Natural killer cell (primary cell): ENCODE data around the gene ZC2HC1C. TPM values are rescaled to one million over a fixed set of nuclear protein-coding genes. Genes with fewer than 3 reads are reported as not detected.

Experiments
- ATAC-seq, 3 donors: fragments of 150-1000 bp in 2 of 3; fragments of 200-7000 bp in 1 of 3; cut with Tn5 transposase; 1 replicate in 1 of 3; 2 replicates in 2 of 3; pipeline ENCODE4 v1.10.0; 2021; ENCODE audit warnings: mild to moderate bottlenecking in 2 of 3, moderate library complexity in 2 of 3
- DNase-seq, 2 donors: peaks; one replicate each; pipeline versions ENCODE4 v3.0.0 to v3.0.0-alpha.2; 2013 to 2021; ENCODE audit warnings: mixed read lengths in 1 of 2
- H3K27ac ChIP-seq: one replicate; pipeline ENCODE4 v1.5.1; 2013; ENCODE audit warnings: mild to moderate bottlenecking, low read length
- H3K27me3 ChIP-seq: one replicate; pipeline ENCODE4 v1.6.1; 2013; ENCODE audit warnings: low read length; ENCODE audit not compliant: control insufficient read depth, insufficient read depth
- H3K36me3 ChIP-seq: one replicate; pipeline ENCODE4 v1.6.1; 2013; ENCODE audit warnings: low read length; ENCODE audit not compliant: control insufficient read depth, insufficient read depth
- H3K4me1 ChIP-seq: one replicate; pipeline ENCODE4 v1.6.1; 2013; ENCODE audit warnings: low read length; ENCODE audit not compliant: control insufficient read depth, insufficient read depth
- H3K4me3 ChIP-seq: one replicate; pipeline ENCODE4 v1.5.1; 2013; ENCODE audit warnings: low read length
- H3K9me3 ChIP-seq: one replicate; pipeline ENCODE4 v1.6.1; 2013; ENCODE audit warnings: low read length; ENCODE audit not compliant: control insufficient read depth, insufficient read depth
- H3K27ac Mint-ChIP-seq, 2 donors: one replicate each; pipeline ENCODE4 v1.8.0; 2022; ENCODE audit warnings: mild to moderate bottlenecking in 2 of 2, mixed read lengths in 2 of 2, moderate library complexity in 1 of 2
- H3K27me3 Mint-ChIP-seq, 2 donors: one replicate each; pipeline ENCODE4 v1.8.0; 2022; ENCODE audit warnings: low read depth in 2 of 2, mixed read lengths in 2 of 2
- H3K36me3 Mint-ChIP-seq: one replicate; pipeline ENCODE4 v1.8.0; 2022; ENCODE audit warnings: mixed read lengths
- H3K4me1 Mint-ChIP-seq, 2 donors: one replicate each; pipeline ENCODE4 v1.8.0; 2022; ENCODE audit warnings: mixed read lengths in 2 of 2
- H3K4me3 Mint-ChIP-seq: one replicate; pipeline ENCODE4 v1.8.0; 2022; ENCODE audit warnings: mild to moderate bottlenecking, moderate library complexity, mixed read lengths
- H3K9me3 Mint-ChIP-seq, 2 donors: one replicate each; pipeline ENCODE4 v1.8.0; 2022; ENCODE audit warnings: mixed read lengths in 2 of 2
- WGBS: methylation state at CpG from one replicate; pipeline ENCODE4 v1.1.7; 2013; ENCODE audit warnings: missing lambda C conversion rate; ENCODE audit not compliant: insufficient coverage; 5-methylcytosine and 5-hydroxymethylcytosine counted together
- intact Hi-C: fragments of 100-400 bp; cut with micrococcal nuclease; formaldehyde crosslinking; loops from one replicate; pipeline ENCODE4 v1.14.2; 2022
- total RNA-seq, 4 donors: library from RNA; stranded (reverse); fragments of 120-200 nt in 1 of 4; gene quantifications; one replicate each; pipeline versions ENCODE4 v1.2.3 to v1.2.4, GENCODE V29; 2013 to 2022
- TF ChIP-seq, protein P1 (sequence below): fragments of 200-600 bp; IDR thresholded peaks from one replicate; pipeline ENCODE4 v1.8.0; 2022; ENCODE audit warnings: antibody characterized with exemption

The ZC2HC1C gene
- total RNA-seq, 3 donors from 2014 or later (not counting 1 experiment from before 2014, with no cell fraction given), result 0.55 TPM; not detected in 2

- WGBS, result 100% methylated on average over 2 of the region's 2 CpGs
- Histone ChIP-seq H3K9me3 (no peaks in the 10 kb centered on the region), H3K4me1 (no peaks in the 10 kb centered on the region), H3K36me3 (peaks cover 12% of the 10 kb centered on the region), H3K27me3 (no peaks in the 10 kb centered on the region), H3K27ac (no peak overlapping the region), H3K4me3 (no peak overlapping the region)
- intact Hi-C loops, result no loop called here
- H3K4me1 Mint-ChIP-seq, result peaks cover 0 to 17% of the 10 kb centered on the region in 2 donors
- no peaks in the 10 kb centered on the region for H3K27me3 Mint-ChIP-seq
- H3K36me3 Mint-ChIP-seq, result no peaks in the 10 kb centered on the region
- ATAC-seq (no peak), DNase-seq (no peak)
- H3K4me3 Mint-ChIP-seq, result no peak overlapping the region
- no peak overlapping the region for H3K27ac Mint-ChIP-seq
- TF ChIP-seq, protein P1, sequence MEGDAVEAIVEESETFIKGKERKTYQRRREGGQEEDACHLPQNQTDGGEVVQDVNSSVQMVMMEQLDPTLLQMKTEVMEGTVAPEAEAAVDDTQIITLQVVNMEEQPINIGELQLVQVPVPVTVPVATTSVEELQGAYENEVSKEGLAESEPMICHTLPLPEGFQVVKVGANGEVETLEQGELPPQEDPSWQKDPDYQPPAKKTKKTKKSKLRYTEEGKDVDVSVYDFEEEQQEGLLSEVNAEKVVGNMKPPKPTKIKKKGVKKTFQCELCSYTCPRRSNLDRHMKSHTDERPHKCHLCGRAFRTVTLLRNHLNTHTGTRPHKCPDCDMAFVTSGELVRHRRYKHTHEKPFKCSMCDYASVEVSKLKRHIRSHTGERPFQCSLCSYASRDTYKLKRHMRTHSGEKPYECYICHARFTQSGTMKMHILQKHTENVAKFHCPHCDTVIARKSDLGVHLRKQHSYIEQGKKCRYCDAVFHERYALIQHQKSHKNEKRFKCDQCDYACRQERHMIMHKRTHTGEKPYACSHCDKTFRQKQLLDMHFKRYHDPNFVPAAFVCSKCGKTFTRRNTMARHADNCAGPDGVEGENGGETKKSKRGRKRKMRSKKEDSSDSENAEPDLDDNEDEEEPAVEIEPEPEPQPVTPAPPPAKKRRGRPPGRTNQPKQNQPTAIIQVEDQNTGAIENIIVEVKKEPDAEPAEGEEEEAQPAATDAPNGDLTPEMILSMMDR, result no peak
- no peaks in the 10 kb centered on the region for H3K9me3 Mint-ChIP-seq
Observed at GRCh38 chr14:75040959-75041358, 28.5 kb upstream of the ZC2HC1C start.

DNA sequence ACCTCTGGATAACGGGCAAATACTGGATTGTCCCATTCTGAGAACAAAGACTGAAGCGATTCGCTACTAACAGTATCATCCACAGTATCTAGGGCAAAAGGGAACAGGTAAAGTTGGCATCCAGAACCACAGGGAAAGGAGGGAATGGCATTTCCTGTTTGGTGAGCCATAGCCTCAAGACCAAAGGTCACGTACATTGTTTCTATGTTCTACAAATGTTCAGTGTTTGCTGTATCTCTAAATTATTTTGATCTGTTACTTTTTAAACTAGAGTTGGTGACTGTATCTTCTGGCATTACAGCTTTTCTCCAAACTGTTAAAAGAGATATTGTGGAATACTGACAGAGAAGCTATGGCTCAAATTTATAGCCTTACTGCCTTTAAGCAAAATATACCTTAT, 27.8 kb upstream of the ZC2HC1C start:
- Mint-ChIP-seq H3K27me3 (no peaks in the 10 kb centered on the region), H3K9me3 (no peaks in the 10 kb centered on the region), H3K4me3 (no peak overlapping the region), H3K27ac (no peak overlapping the region), H3K4me1 (peaks cover 4 to 22% of the 10 kb centered on the region in 2 donors), H3K36me3 (no peaks in the 10 kb centered on the region)
- Histone ChIP-seq H3K9me3 (no peaks in the 10 kb centered on the region), H3K4me3 (no peak overlapping the region), H3K27ac (no peak overlapping the region), H3K36me3 (peaks cover 12% of the 10 kb centered on the region), H3K27me3 (no peaks in the 10 kb centered on the region), H3K4me1 (no peaks in the 10 kb centered on the region)
- DNase-seq, result no peak
- WGBS, result 100% methylated on average over 4 of the region's 4 CpGs
- intact Hi-C loops, result no loop called here
- ATAC-seq, result no peak
- TF ChIP-seq, protein P1, result no peak

DNA sequence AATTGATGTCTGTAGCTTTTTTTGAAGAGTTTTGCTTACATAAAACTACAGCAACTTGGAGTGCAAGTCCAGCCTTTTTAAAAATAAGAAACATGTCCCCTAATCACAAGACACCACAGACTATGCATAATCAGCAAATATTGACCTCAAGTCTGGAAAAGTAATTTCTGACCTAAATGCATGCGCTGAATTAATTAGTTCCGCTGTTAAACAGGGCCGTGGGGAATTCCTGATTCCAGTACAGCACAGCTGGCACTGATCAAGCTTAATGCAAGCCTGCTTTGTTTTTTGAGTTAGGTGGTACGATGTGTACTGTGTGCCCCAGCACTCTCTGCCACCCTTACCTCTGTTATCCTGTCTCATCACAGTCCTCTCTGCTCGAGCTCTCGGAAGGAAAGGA, 27.4 kb upstream of the ZC2HC1C start:
- Mint-ChIP-seq H3K4me3 (no peak overlapping the region), H3K4me1 (peaks cover 7 to 22% of the 10 kb centered on the region in 2 donors), H3K27me3 (no peaks in the 10 kb centered on the region), H3K36me3 (no peaks in the 10 kb centered on the region), H3K9me3 (no peaks in the 10 kb centered on the region), H3K27ac (no peak overlapping the region)
- WGBS, result 84% methylated on average over 6 of the region's 6 CpGs
- no peak overlapping the region for H3K4me3 ChIP-seq
- no peaks in the 10 kb centered on the region for H3K9me3 ChIP-seq
- H3K27me3 ChIP-seq, result no peaks in the 10 kb centered on the region
- intact Hi-C loops, result no loop called here
- no peaks in the 10 kb centered on the region for H3K4me1 ChIP-seq
- no peak overlapping the region for H3K27ac ChIP-seq
- peaks cover 12% of the 10 kb centered on the region for H3K36me3 ChIP-seq
- TF ChIP-seq, protein P1, result no peak
- ATAC-seq, result no peak
- no peak for DNase-seq

GRCh38 chr14:75044322-75044721, 25.1 kb upstream of the ZC2HC1C start:
- no peak for ATAC-seq
- Mint-ChIP-seq H3K9me3 (no peaks in the 10 kb centered on the region), H3K27ac (no peak overlapping the region), H3K36me3 (no peaks in the 10 kb centered on the region), H3K4me1 (peaks cover 7 to 31% of the 10 kb centered on the region in 2 donors), H3K27me3 (no peaks in the 10 kb centered on the region), H3K4me3 (no peak overlapping the region)
- TF ChIP-seq, protein P1, result no peak
- WGBS, result no CpG with 5 or more reads among the region's 2 CpGs
- H3K4me1 ChIP-seq, result no peaks in the 10 kb centered on the region
- no peaks in the 10 kb centered on the region for H3K27me3 ChIP-seq
- H3K9me3 ChIP-seq, result no peaks in the 10 kb centered on the region
- H3K27ac ChIP-seq, result no peak overlapping the region
- intact Hi-C loops, result no loop called here
- H3K4me3 ChIP-seq, result no peak overlapping the region
- peaks cover 4% of the 10 kb centered on the region for H3K36me3 ChIP-seq
- no peak for DNase-seq
